ENCODE measurements around the gene CDC42BPB.

Gene CDC42BPB

GRCh38 chr14:103095210-103095778, 37.9 kb upstream of the CDC42BPB start:
- DNase-seq (ENCODE audit: low read depth): no peak

- no peak for DNase-seq (ENCODE audit: low read depth)
Measured at GRCh38 chr14:103094406-103095209, 37.3 kb upstream of the CDC42BPB start, which contains the start of gene EXOC3L4. Gene EXOC3L4 (plus strand): TSS chr14:103094725. CDS start chr14:103100220, 5,495 bp downstream.

- no peak for DNase-seq (ENCODE audit: low read depth)
Measured at GRCh38 chr14:103093856-103094405, 36.6 kb upstream of the CDC42BPB start.

DNA sequence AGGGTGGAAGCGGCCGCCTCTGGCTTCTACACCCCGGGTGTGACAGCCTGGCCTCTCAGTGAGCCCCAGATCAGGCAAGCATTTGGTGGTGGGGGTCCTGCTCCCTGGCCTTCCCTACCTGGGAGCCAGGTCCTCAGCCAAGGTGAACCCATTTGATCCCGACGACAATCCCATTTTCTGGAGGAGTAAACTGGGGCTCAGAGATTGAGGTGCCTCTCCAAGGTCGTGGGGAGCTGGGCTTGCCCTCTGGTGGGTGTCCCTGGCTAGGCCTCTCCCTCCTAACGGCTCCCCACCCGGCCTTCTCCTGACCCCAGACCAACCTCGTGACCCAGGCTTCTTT, 34.5 kb upstream of the CDC42BPB start:
- no peak for DNase-seq (ENCODE audit: low read depth)

DNA sequence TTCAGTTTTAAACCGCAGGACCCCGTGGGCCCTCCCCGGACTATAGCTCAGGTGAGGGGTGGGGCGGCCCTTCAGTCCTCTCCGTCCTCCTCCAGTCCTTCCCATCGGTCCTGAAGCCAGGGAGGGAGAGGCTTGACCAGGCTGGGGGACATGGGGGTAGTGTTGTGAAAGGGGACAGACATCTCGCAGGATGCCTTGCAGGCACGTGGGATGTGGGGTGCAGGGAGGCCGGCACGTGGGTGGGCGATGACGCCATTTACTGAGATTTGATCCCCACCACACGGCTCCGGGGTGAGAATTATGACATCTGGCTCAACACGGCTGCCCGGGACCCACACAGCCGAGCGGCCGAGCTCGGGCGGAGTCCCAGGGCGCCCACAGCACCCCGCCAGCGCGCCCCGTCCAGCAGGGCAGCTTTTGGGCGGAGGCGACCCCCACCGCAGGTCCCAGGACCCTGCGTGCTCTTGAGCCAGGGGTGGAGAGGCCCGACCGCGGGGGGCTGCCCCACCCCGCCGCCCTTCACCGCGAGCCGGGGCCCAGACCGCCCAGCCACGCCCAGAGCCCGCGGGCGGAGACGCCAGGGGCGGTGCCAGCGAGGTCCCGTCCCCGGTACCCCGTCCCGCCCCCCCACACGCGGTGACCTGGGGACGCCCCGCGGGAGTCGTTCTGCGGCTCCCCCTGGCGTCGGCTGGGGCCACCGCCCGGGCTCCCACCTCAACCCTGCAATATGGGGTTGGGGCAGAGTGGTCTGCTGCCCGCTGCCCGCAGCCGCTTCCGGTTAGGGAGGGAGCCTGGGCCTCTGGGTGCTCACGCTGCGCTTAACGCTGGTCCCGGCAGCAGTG, 33.9 kb upstream of the CDC42BPB start:
- peak; percentile 50 for DNase-seq (ENCODE audit: low read depth)

DNA sequence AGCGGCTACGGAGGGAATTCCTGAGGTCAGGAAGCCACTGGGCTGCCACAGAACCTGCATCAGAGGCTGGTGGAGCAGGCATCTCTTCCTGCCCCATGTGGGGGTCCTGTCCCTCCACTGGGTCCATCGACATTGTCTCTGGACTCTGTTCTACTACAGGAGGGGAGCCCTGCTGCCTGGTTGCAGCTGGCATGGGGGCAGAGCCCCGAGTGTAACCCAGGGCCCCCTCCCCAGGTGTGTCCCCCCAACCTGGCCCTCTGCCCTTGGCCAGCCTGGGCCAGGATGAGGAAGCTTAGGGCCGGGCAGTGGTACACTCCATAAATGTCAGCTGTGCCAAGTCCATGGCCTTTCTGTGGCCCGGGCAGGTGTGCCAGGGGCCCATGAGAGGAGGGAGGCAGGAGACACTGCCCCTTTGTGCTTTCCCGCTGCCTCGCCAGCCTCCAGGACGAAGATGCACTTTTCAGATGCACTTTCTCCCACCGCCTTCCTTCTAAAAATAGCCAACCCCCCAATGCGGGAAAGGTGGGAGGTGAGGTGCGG, 33.2 kb upstream of the CDC42BPB start:
- DNase-seq (ENCODE audit: low read depth): no peak

GRCh38 chr14:103089386-103090335, 32.3 kb upstream of the CDC42BPB start:
- DNase-seq (ENCODE audit: low read depth): no peak

DNA sequence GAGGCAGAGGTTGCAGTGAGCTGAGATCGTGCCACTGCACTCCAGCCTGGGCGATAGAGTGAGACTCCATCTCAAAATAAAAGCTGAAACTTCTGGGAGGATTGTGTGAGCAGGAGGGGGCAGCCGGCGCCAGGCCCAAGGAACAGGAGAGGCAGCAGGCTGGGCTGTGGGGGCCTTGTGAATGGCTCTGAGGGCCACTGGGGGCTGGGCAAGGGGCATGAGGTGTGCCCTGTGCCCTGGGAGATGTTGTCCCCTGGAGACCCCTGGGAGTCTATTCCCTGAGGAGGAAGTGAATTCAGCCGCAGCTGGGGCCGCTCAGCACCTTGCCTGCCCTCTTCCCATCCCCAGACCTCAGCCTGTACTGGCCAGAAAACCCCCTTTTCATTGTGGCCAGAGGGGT, 31.6 kb upstream of the CDC42BPB start:
- no peak for DNase-seq (ENCODE audit: low read depth)

DNA sequence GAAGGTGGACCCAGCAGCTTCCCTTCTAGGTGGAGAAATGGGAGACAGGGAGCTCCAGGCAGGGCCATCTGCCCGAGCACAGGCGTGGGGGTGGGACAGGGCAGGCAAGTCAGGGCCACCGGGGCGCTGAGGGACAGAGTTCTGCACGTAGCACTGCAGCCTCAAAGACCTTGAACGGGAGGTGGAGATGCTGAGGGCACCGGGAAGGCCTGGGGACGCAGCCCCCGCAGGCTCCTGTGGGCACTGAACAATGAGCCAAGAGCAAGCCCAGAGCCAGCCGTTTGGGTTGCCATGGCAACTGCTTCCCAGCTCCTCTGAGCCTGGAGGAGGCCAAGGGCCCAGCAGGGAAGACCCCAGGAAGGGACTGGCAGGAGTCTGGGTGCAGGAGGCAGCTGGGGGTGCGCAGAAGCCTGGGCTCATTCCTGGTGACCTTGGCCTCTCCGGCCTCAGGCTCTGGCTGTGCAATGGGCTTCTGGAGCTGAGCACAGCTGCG, 30.0 kb upstream of the CDC42BPB start:
- no peak for DNase-seq (ENCODE audit: low read depth)

DNA sequence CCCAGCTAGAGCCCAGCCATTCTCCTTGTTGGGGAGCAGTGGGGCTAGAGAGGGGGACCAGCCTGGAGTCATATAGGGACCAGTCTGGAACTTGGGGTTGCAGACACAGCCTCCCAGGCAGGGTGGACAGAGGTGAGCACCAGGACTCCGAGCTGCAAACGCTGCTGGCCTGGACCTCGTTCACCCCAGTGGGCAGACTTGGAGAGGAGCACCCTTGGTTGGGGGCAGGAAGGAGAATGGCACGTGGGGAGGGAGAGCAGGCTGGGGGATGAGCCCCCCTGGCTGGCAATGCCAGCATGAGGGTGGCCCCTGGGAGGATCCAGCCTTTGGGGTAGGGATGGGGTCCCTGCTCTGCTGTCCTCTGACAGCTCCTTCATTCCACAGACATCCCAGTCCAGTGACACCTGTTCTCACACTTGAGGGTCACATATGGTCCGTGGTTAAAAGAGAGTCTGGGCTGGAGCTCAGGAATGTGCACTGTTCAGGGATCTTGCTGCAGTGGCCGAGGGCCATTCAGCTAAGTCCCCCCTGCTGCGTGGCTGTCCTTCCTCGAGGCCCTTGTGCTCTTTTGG, 29.5 kb upstream of the CDC42BPB start:
- DNase-seq (ENCODE audit: low read depth): no peak

- DNase-seq (ENCODE audit: low read depth): no peak
Measured at GRCh38 chr14:103085106-103086091, 28.1 kb upstream of the CDC42BPB start.

DNA sequence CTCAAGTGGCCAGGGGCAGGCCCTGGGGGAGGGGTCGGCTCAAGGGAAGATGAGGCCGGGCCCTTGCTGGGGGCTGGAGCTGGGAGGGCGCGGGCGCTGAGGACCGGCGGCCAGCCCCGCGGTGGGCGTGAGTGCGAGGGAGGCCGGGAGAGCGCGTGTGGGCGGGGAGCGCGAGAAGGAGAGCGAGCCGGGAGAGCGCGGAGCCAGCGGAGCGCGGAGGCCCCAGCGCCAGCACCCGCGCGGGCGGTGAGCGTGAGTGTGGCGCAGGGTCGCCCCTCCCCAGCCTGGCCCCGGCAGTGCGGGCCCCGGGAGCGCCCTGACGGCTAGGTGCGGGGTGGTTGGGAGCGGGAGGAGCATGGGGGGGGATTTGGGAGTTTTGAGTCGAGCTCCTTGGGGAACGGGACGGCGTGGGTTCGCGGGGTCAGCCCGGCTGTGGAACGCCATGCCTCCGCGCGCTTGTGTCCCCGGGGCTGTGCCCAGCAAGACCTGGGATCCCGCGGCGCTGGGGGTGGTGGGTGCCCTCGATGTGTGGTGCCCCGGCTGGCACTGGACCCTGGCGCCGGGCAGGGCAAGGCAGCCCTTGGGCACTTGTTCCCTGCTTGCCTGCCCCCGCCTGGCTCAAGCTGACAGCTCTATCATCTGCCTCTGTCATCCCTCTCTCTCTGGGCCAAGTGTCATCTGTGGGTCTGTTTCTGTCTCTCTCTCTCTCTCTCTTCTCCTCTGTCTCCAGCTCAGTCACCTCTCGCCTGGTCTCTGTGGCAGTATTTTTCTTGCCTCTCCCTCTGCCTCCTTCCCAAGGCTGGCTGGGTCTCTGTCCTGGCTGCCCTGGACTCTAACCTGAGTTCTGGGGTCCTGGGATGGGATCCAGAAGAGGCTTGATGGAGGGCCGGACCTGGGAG, 26.9 kb upstream of the CDC42BPB start, which contains the start of gene LBHD2:
Gene LBHD2 (plus strand): TSS at position 190 of the 899 bp plus-strand sequence. CDS start 1,803 bp downstream, outside the sequence.
- no peak for DNase-seq (ENCODE audit: low read depth)

DNA sequence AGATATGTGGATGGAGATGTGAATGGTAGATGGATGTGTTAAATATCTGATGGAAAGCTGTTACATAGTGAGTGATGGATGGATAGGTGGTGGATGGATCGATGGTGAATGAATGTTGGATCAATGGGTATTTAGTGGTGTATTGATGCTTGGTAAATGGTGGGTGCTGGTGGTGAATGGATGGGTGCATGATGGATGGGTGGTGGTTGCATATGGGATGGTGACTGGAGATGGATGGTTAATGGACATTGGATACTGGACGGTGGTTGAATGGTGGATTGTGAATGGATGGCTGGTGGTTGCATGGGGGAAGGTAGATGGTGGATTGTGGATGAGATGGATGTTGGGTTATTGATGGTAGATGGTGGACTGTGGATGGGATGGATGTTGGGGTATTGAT, 24.6 kb upstream of the CDC42BPB start:
- no peak for DNase-seq (ENCODE audit: low read depth)

GRCh38 chr14:103078860-103079587, 21.7 kb upstream of the CDC42BPB start:
- no peak for DNase-seq (ENCODE audit: low read depth)

GRCh38 chr14:103078420-103078749, 21.0 kb upstream of the CDC42BPB start:
- peak; percentile 70 for DNase-seq (ENCODE audit: low read depth)

DNA sequence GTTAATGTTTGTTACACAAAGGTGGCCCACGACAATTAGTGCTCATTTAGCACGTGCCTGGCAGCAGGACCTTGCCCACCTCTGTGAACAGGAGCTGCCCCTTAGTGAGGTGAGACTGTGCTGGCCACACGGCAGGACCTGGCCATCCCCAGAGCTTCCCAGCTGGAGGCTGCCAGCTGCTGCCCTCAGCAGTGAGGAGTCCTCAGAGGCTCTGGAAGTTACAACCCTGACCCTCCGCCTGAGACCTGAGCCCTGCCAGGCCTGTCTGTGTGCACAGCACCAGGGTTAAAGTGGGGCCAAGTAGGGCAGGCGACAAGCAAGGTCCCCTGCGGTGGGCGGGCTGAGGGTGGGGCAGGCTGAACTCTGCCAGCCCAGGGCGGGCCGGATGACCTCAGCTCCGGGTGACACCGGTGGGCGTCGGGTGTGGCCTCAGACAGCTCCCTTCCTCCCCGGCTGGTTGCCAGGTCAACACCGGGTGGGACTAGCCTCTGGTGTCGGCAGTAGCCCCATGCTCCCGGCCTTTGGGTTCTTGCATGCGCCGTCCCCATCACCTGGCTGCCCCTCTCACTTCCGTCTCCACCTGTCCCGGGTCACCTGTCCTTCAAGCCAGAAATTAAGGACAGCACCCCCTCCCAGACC, 17.5 kb upstream of the CDC42BPB start:
- no peak for DNase-seq (ENCODE audit: low read depth)
